GM21529 (cell line): ENCODE measurements around the gene ZNF558.
"Not testable (repeated sequence)": the region's sequence is repeated elsewhere in the genome, so short reads cannot be mapped to it uniquely, and the experiment has no call there.

Experiments used
- ATAC-seq: cut with Tn5 transposase; IDR thresholded peaks from one replicate; pipeline ENCODE4 v1.9.1; 2021; ENCODE audit not compliant: unreplicated experiment

ZNF558 gene

GRCh38 chr19:8811315-8812172 lies 20.6 kb downstream of the ZNF558 start:
- ATAC-seq, result no peak

- ATAC-seq, result no peak
Measured at GRCh38 chr19:8806661-8807060, 25.4 kb downstream of the ZNF558 start.

- no peak for ATAC-seq
Measured at GRCh38 chr19:8794823-8795222, 37.3 kb downstream of the ZNF558 start.

- ATAC-seq, result not testable (repeated sequence)
Measured at GRCh38 chr19:8773587-8773986, 58.5 kb downstream of the ZNF558 start.

GRCh38 chr19:8769265-8769664 lies 62.8 kb downstream of the ZNF558 start:
- ATAC-seq, result not testable (repeated sequence)

GRCh38 chr19:8767257-8767656 lies 64.8 kb downstream of the ZNF558 start:
- ATAC-seq, result not testable (repeated sequence)
